Activated CD4-positive, alpha-beta T cell treated with anti-CD3 and anti-CD28 coated beads for 48 hours (primary cell): ENCODE measurements around the gene PATJ.

ENCODE experiments used
- DNase-seq: peaks from one replicate; pipeline ENCODE4 v3.0.0-alpha.2; 2020

PATJ gene

GRCh38 chr1:62221171-62221570 is 478.9 kb downstream of the PATJ start:
- no peak for DNase-seq

DNA sequence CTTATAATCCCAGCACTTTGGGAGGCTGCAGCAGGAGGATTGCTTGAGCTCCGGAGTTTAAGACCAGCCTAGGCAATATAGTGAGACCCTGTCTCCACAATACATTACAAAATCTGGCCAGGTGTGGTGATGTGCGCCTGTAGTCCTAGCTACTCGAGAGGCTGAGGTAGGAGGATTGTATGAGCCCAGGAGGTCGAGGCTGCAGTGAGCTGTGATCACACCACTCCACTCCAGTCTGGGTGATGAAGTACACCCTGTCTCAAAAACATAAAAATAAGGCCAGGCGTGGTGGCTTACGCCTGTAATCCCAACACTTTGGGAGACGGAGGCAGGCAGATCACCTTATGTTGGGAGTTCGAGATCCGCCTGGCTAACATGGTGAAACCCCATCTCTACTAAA is 480.0 kb downstream of the PATJ start:
- DNase-seq: no peak

DNA sequence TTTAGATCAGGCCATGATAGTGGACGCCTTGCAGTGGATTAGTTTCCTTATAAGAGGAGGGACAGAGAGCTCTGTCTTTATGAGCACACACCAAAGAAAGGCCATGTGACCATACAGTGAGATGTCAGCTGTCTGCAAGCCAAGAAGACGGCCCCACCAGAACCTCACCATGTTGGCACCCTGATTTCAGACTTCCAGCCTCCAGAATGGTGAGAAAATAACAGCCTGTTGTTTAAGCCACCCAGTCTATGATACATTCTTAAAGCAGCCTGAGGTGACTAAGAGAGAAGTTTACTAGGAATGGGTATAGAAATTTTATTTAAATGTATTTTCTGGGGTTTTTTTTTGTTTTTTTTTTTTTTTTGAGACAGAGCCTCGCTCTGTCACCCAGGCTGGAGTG is 481.9 kb downstream of the PATJ start:
- no peak for DNase-seq

DNA sequence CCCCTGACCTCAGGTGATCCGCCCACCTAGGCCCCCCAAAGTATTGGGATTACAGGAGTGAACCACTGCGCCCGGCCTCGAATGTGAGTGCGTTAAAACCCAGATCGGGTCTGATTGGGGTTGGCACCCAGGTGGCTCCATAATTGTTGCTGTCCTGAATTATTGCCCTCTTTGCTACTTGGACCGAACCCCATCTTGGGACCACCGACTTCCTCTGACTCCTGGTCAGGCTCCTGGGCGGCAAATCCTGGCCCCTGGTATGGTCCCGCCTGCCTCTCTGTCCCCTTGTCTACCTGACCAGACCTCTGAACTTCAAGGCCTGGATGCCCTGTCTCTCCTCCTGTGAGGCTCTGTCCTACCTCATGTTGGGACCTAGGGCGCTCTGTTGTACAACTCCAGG is 485.2 kb downstream of the PATJ start:
- DNase-seq: no peak
